OCI-LY1 (cell line): ENCODE data around the gene JOSD2.

ENCODE experiments used
- H2AFZ ChIP-seq: fragments of 200-600 bp; sonication (generic), shearing (Covaris generic); 2 replicates; pipeline ENCODE4 v1.6.0; 2014; ENCODE audit warnings: antibody characterized with exemption, mild to moderate bottlenecking, low read length
- H3F3A ChIP-seq: fragments of 200-600 bp; sonication (generic), shearing (Covaris generic); 2 replicates; pipeline ENCODE4 v1.6.0; 2014; ENCODE audit warnings: mild to moderate bottlenecking, antibody characterized with exemption, low read length, moderate library complexity; ENCODE audit not compliant: insufficient read depth
- H3K27ac ChIP-seq: fragments of 200-600 bp; sonication (generic); 2 replicates; pipeline ENCODE4 v1.5.1; 2014; ENCODE audit warnings: low read length, mixed run types, mild to moderate bottlenecking, low read depth; ENCODE audit not compliant: poor library complexity, severe bottlenecking
- H3K27me3 ChIP-seq: fragments of 200-600 bp; sonication (generic); 2 replicates; pipeline ENCODE4 v1.6.0; 2014; ENCODE audit warnings: antibody characterized with exemption, mild to moderate bottlenecking, low read length, moderate library complexity; ENCODE audit not compliant: insufficient read depth
- H3K36me3 ChIP-seq: fragments of 200-600 bp; sonication (generic); 2 replicates; pipeline ENCODE4 v1.6.1; 2014; ENCODE audit warnings: mild to moderate bottlenecking, antibody characterized with exemption, low read length, moderate library complexity, mixed read lengths; ENCODE audit not compliant: insufficient read depth
- H3K4me1 ChIP-seq: fragments of 200-600 bp; sonication (generic); 2 replicates; pipeline ENCODE4 v1.5.1; 2014; ENCODE audit warnings: mild to moderate bottlenecking, low read length, moderate library complexity; ENCODE audit not compliant: insufficient read depth, severe bottlenecking
- H3K4me2 ChIP-seq: fragments of 200-600 bp; sonication (generic), shearing (Covaris generic); 2 replicates; pipeline ENCODE4 v1.6.1; 2014; ENCODE audit warnings: low read length
- H3K4me3 ChIP-seq: fragments of 200-600 bp; sonication (generic); 2 replicates; pipeline ENCODE4 v1.5.1; 2014; ENCODE audit warnings: low read length, low read depth, mild to moderate bottlenecking, mixed read lengths; ENCODE audit not compliant: poor library complexity, severe bottlenecking
- H3K79me2 ChIP-seq: fragments of 200-600 bp; shearing (Covaris generic); 2 replicates; pipeline ENCODE4 v1.6.1; 2016; ENCODE audit warnings: mixed run types, low read length, mixed read lengths; ENCODE audit not compliant: insufficient read depth
- H3K9ac ChIP-seq: fragments of 200-600 bp; sonication (generic), shearing (Covaris generic); 2 replicates; pipeline ENCODE4 v1.6.1; 2014; ENCODE audit warnings: mild to moderate bottlenecking, low read length, mixed read lengths
- H3K9me2 ChIP-seq: fragments of 200-600 bp; sonication (generic), shearing (Covaris generic); 2 replicates; pipeline ENCODE4 v1.6.1; 2014; ENCODE audit warnings: low read depth, mild to moderate bottlenecking, low read length, mixed read lengths
- H3K9me3 ChIP-seq: fragments of 200-600 bp; shearing (Covaris generic); 2 replicates; pipeline ENCODE4 v1.6.1; 2014; ENCODE audit warnings: low read length, mixed read lengths
- H4K20me1 ChIP-seq: fragments of 200-600 bp; sonication (generic), shearing (Covaris generic); 2 replicates; pipeline ENCODE4 v1.6.0; 2016; ENCODE audit warnings: mild to moderate bottlenecking, low read length; ENCODE audit not compliant: insufficient read depth
- CTCF ChIP-seq: fragments of 200-600 bp; sonication (generic), shearing (Covaris generic); IDR thresholded peaks from 2 replicates; pipeline ENCODE4 v1.5.1; 2017; ENCODE audit warnings: mild to moderate bottlenecking, antibody characterized with exemption, low read length, moderate library complexity, mixed read lengths
- EZH2 ChIP-seq: fragments of 200-600 bp; sonication (generic), shearing (Covaris generic); IDR thresholded peaks from 2 replicates; pipeline ENCODE4 v1.8.0; 2017; ENCODE audit warnings: borderline replicate concordance, mixed run types, mild to moderate bottlenecking, antibody characterized with exemption, low read length, moderate library complexity, mixed read lengths

The JOSD2 gene

GRCh38 chr19:50516456-50516855, 5.5 kb upstream of the JOSD2 start:
- Histone ChIP-seq H3K36me3 (no peaks in the 10 kb centered on the region), H3K9me3 (no peaks in the 10 kb centered on the region), H3K79me2 (no peaks in the 10 kb centered on the region), H4K20me1 (no peaks in the 10 kb centered on the region), H3K4me1 (peaks cover 7% of the 10 kb centered on the region), H3K27me3 (no peaks in the 10 kb centered on the region), H3K9ac (no peak overlapping the region), H2AFZ (no peak overlapping the region), H3F3A (no peaks in the 10 kb centered on the region), H3K4me2 (no peak overlapping the region), H3K27ac (no peak overlapping the region), H3K9me2 (no peaks in the 10 kb centered on the region), H3K4me3 (no peak overlapping the region)
- no peak for TF ChIP-seq CTCF
- no peak for TF ChIP-seq EZH2

- Histone ChIP-seq H3K9me2 (no peaks in the 10 kb centered on the region), H3K4me1 (peaks cover 14% of the 10 kb centered on the region), H3K9me3 (no peaks in the 10 kb centered on the region), H3K79me2 (no peaks in the 10 kb centered on the region), H3K9ac (no peak overlapping the region), H3K4me2 (no peak overlapping the region), H3K36me3 (no peaks in the 10 kb centered on the region), H3K4me3 (no peak overlapping the region), H3K27me3 (no peaks in the 10 kb centered on the region), H4K20me1 (no peaks in the 10 kb centered on the region), H3K27ac (no peak overlapping the region), H3F3A (no peaks in the 10 kb centered on the region), H2AFZ (no peak overlapping the region)
- TF ChIP-seq CTCF (no peak), EZH2 (no peak)
These were observed 4.2 kb upstream of the JOSD2 start for GRCh38 chr19:50515168-50515561.

GRCh38 chr19:50514346-50515167, 3.6 kb upstream of the JOSD2 start:
- no peaks in the 10 kb centered on the region for H3K9me3 ChIP-seq
- H3K4me2 ChIP-seq, result no peak overlapping the region
- H2AFZ ChIP-seq, result no peak overlapping the region
- no peaks in the 10 kb centered on the region for H3K79me2 ChIP-seq
- no peaks in the 10 kb centered on the region for H3K36me3 ChIP-seq
- peaks cover 14% of the 10 kb centered on the region for H3K4me1 ChIP-seq
- TF ChIP-seq CTCF (no peak), EZH2 (no peak)
- no peaks in the 10 kb centered on the region for H3K27me3 ChIP-seq
- H3F3A ChIP-seq, result no peaks in the 10 kb centered on the region
- no peaks in the 10 kb centered on the region for H3K9me2 ChIP-seq
- H3K4me3 ChIP-seq, result no peak overlapping the region
- no peak overlapping the region for H3K27ac ChIP-seq
- H4K20me1 ChIP-seq, result no peaks in the 10 kb centered on the region
- H3K9ac ChIP-seq, result no peak overlapping the region
